Endothelial cell of umbilical vein (primary cell): Measurements from ENCODE around the gene MPZL2. TPM values are rescaled to one million over a fixed set of nuclear protein-coding genes. Genes with fewer than 3 reads are reported as not detected.

ENCODE experiments used
- Bru-seq: library from RNA; stranded (reverse); fragments of 400-500 nt; gene quantifications from one replicate; lab custom pipeline; 2021; lab: Mats Ljungman, UMichigan
- BruChase-seq, 2 experiments: library from RNA; stranded (reverse); fragments of 400-500 nt; gene quantifications; one replicate each; lab custom pipeline; 2021; lab: Mats Ljungman, UMichigan
- BruUV-seq: library from RNA; stranded (reverse); fragments of 400-500 nt; replicated peaks from 2 replicates; lab custom pipeline; 2021; lab: Mats Ljungman, UMichigan
- CTCF ChIA-PET: fragments of 300-600, 350-600 bp; sonication (Branson Sonifier 250); formaldehyde crosslinking; loops from one replicate; lab custom pipeline; 2021; ENCODE audit warnings: antibody characterized with exemption, inconsistent platforms; lab: Charles Lee
- POLR2A ChIA-PET: fragments of 300-600, 350-600 bp; sonication (Branson Sonifier 250); formaldehyde crosslinking; loops from one replicate; lab custom pipeline; 2021; ENCODE audit warnings: antibody characterized with exemption, inconsistent platforms; lab: Charles Lee
- DNase-seq: peaks from one replicate; pipeline ENCODE4 v3.0.0-alpha.2; 2011; ENCODE audit warnings: low read depth, low spot score
- FAIRE-seq: peaks from 2 replicates; lab custom pipeline; 2011; peaks lifted over from hg19 to GRCh38; lab: Jason Lieb, UNC
- H2AFZ ChIP-seq: 2 replicates; pipeline ENCODE4 v1.6.0; 2012; ENCODE audit warnings: low read depth, low read length, control low read depth, inconsistent platforms
- H3K27ac ChIP-seq: 2 replicates; pipeline ENCODE4 v1.5.1; 2011; ENCODE audit warnings: low read depth, mild to moderate bottlenecking, control low read depth, low read length, moderate library complexity; ENCODE audit not compliant: insufficient read depth
- H3K27me3 ChIP-seq, 2 experiments: 2 replicates each; pipeline versions ENCODE4 v1.6.0 to v1.6.1; 2011; ENCODE audit warnings: low read length in 2 of 2, mixed read lengths in 1 of 2; ENCODE audit not compliant: control insufficient read depth in 2 of 2, insufficient read depth in 2 of 2
- H3K36me3 ChIP-seq, 2 experiments: 2 replicates in 1 of 2; 3 replicates in 1 of 2; pipeline ENCODE4 v1.5.1; 2011; ENCODE audit warnings: low read length in 2 of 2, mild to moderate bottlenecking in 1 of 2, moderate library complexity in 1 of 2; ENCODE audit not compliant: control insufficient read depth in 2 of 2, insufficient read depth in 2 of 2; ENCODE audit errors: extremely low read depth in 1 of 2
- H3K4me1 ChIP-seq: 3 replicates; pipeline ENCODE4 v1.5.1; 2011; ENCODE audit warnings: mild to moderate bottlenecking, low read length; ENCODE audit not compliant: control insufficient read depth, insufficient read depth; ENCODE audit errors: extremely low read depth
- H3K4me2 ChIP-seq: 2 replicates; pipeline ENCODE4 v1.6.1; 2011; ENCODE audit warnings: low read length, control low read depth, mixed read lengths; ENCODE audit not compliant: insufficient read depth
- H3K4me3 ChIP-seq, 3 experiments: fragments of 200-600 bp in 1 of 3; sonication (generic), shearing (Covaris generic) in 1 of 3; replicated peaks in 1 of 3; 2 replicates each; pipeline ENCODE4 v1.5.1; 2011 to 2016; ENCODE audit warnings: control low read depth in 3 of 3, low read length in 3 of 3, mild to moderate bottlenecking in 2 of 3, inconsistent platforms in 1 of 3, low read depth in 1 of 3, moderate library complexity in 1 of 3; ENCODE audit not compliant: insufficient read depth in 1 of 3
- H3K79me2 ChIP-seq: 2 replicates; pipeline ENCODE4 v1.6.0; 2012; ENCODE audit warnings: low read length, inconsistent platforms; ENCODE audit not compliant: control insufficient read depth, insufficient read depth
- H3K9ac ChIP-seq: replicated peaks from 2 replicates; pipeline ENCODE3; 2011; ENCODE audit warnings: low read length, control low read depth; ENCODE audit not compliant: insufficient read depth; ENCODE audit errors: extremely low read depth
- H3K9me1 ChIP-seq: replicated peaks from 3 replicates; pipeline ENCODE4 v1.6.0; 2011; ENCODE audit warnings: mild to moderate bottlenecking, low read length; ENCODE audit not compliant: control insufficient read depth, insufficient read depth; ENCODE audit errors: extremely low read depth
- H3K9me3 ChIP-seq: replicated peaks from 2 replicates; pipeline ENCODE4 v1.5.1; 2012; ENCODE audit warnings: low read length, inconsistent platforms; ENCODE audit not compliant: control insufficient read depth, insufficient read depth
- H4K20me1 ChIP-seq: replicated peaks from 2 replicates; pipeline ENCODE3; 2011; ENCODE audit warnings: mild to moderate bottlenecking, low read length; ENCODE audit not compliant: control insufficient read depth, insufficient read depth; ENCODE audit errors: extremely low read depth
- CTCF ChIP-seq, 2 donors: IDR thresholded peaks; 1 replicate in 1 of 2; 2 replicates in 1 of 2; pipeline ENCODE4 v1.5.1; 2011; ENCODE audit warnings: low read length in 2 of 2, mild to moderate bottlenecking in 2 of 2, moderate library complexity in 2 of 2, control low read depth in 1 of 2, inconsistent platforms in 1 of 2, low read depth in 1 of 2; ENCODE audit not compliant: insufficient read depth in 1 of 2; ENCODE audit errors: extremely low read depth in 1 of 2
- EZH2 ChIP-seq: IDR thresholded peaks from 2 replicates; pipeline ENCODE4 v1.6.1; 2012; ENCODE audit warnings: borderline replicate concordance, low read depth, mild to moderate bottlenecking, moderate library complexity, low read length, inconsistent platforms; ENCODE audit not compliant: severe bottlenecking
- FOS ChIP-seq: IDR thresholded peaks from 2 replicates; pipeline ENCODE4 v1.6.1; 2011; ENCODE audit warnings: mild to moderate bottlenecking, low read length, moderate library complexity, borderline replicate concordance; ENCODE audit not compliant: insufficient read depth
- GATA2 ChIP-seq: IDR thresholded peaks from 2 replicates; pipeline ENCODE4 v1.7.0; 2011; ENCODE audit warnings: low read depth, mild to moderate bottlenecking, moderate library complexity, mixed read lengths, low read length; ENCODE audit not compliant: insufficient read length, insufficient read depth
- JUN ChIP-seq: IDR thresholded peaks from 2 replicates; pipeline ENCODE4 v1.6.1; 2011; ENCODE audit warnings: borderline replicate concordance, low read depth; ENCODE audit not compliant: insufficient read length, insufficient read depth
- MYC ChIP-seq: IDR thresholded peaks from one replicate; pipeline ENCODE4 v1.6.1; 2011; ENCODE audit warnings: mild to moderate bottlenecking, low read depth, low read length
- POLR2A ChIP-seq: IDR thresholded peaks from 2 replicates; pipeline ENCODE4 v1.6.1; 2012; ENCODE audit warnings: low read depth, mild to moderate bottlenecking, control low read depth, low read length
- POLR2AphosphoS5 ChIP-seq: IDR thresholded peaks from 2 replicates; pipeline ENCODE4 v1.6.1; 2012; ENCODE audit warnings: low read depth, mild to moderate bottlenecking, control low read depth, low read length, moderate library complexity; ENCODE audit not compliant: insufficient read depth
- dilution Hi-C: fragments of 300-500 bp; cut with MboI; formaldehyde crosslinking; loops from one replicate; pipeline ENCODE4 v1.15.0; 2019; ENCODE audit warnings: low sequenced_read_pairs; ENCODE audit not compliant: extremely low pct_ligation_motif_present
- intact Hi-C: fragments of 100-400 bp; cut with micrococcal nuclease; formaldehyde crosslinking; loops from one replicate; pipeline ENCODE4 v1.10.0; 2022
- long read RNA-seq: library from polyadenylated mRNA; stranded (forward); transcript quantifications from one replicate; pipeline ENCODE4 v2.0.0, GENCODE V29; 2021
- polyA minus RNA-seq, 3 experiments: library from RNA; depleted of rRNA, polyadenylated mRNA; stranded (reverse); fragments of >200 nt; gene quantifications; 1 replicate in 1 of 3; 2 replicates in 2 of 3; pipeline ENCODE4 v1.2.3, GENCODE V29; 2011
- polyA plus RNA-seq, 4 experiments: library from polyadenylated mRNA; depleted of rRNA in 3 of 4; stranded (reverse) in 3 of 4; unstranded in 1 of 4; fragments of >200 nt; gene quantifications; 2 replicates each; pipeline versions ENCODE4 v1.2.1 to v1.2.3, GENCODE V29; 2011 to 2012; ENCODE audit warnings: missing spikeins in 1 of 4
- total RNA-seq: library from RNA; stranded (reverse); gene quantifications from 2 replicates; pipeline ENCODE4 v1.2.3, GENCODE V29; 2021

The MPZL2 gene
- 37.1 and 49.5 TPM in 2 replicates for total RNA-seq
- polyA plus RNA-seq = 16.5 and 21.0 TPM in 2 replicates
- polyA plus RNA-seq (2011; cell fraction: cytosol; rRNA removed) = 18.9 and 19.6 TPM in 2 replicates
- 36.2 and 38.7 TPM in 2 replicates for polyA plus RNA-seq (2011; cell fraction: nucleus; rRNA removed)
- polyA plus RNA-seq (2012) = 36.1 and 42.0 TPM in 2 replicates
- polyA minus RNA-seq = 25.2 and 32.8 TPM in 2 replicates
- 20.5 TPM for polyA minus RNA-seq (2011; cell fraction: cytosol; rRNA and poly(A)+ RNA removed)
- 15.4 and 18.5 TPM in 2 replicates for polyA minus RNA-seq (2011; cell fraction: nucleus; rRNA and poly(A)+ RNA removed)
- percentile 77 among the genes with signal in this experiment for Bru-seq, nascent RNA
- BruChase-seq, experiment 1, labeled RNA remaining after a 6-hour chase = percentile 83 among the genes with signal in this experiment
- BruChase-seq, experiment 2, labeled RNA remaining after a 2-hour chase = percentile 69 among the genes with signal in this experiment
- long read RNA-seq, transcript MPZL2-201 (6 exons, 2,620 nt) = major isoform, 78 of 103 reads
- long read RNA-seq, transcript MPZL2-202 (5 exons, 1,370 nt) = minor isoform, 10 of 103 reads
- long read RNA-seq, partial matches to known transcripts = 1 of 103 reads
- long read RNA-seq, other reads (novel, unspliced or antisense) = 12 of 103 reads

- Histone ChIP-seq H3K9me1 (no peaks in the 10 kb centered on the region), H3K9me3 (no peaks in the 10 kb centered on the region), H3K27me3 (no peaks in the 10 kb centered on the region), H3K36me3 (peaks cover 0 to 2% of the 10 kb centered on the region in 2 experiments), H4K20me1 (no peaks in the 10 kb centered on the region), H3K4me1 (peaks cover 51% of the 10 kb centered on the region), H3K27ac (peak within 1 kb of the TSS; percentile 4), H3K4me3 (peak within 1 kb of the TSS; percentile 13 to 69 (median 44)), H3K9ac (peak within 1 kb of the TSS; percentile 58), H2AFZ (peak within 1 kb of the TSS; percentile 90), H3K79me2 (no peaks in the 10 kb centered on the region), H3K4me2 (peak within 1 kb of the TSS; percentile 94)
- dilution Hi-C loops (no loop called here), intact Hi-C loops (loop anchor here (1.0 to 2.0 kb wide), 5 partner anchors 11 to 57 kb away; partner anchors contain the start of gene MPZL3)
- POLR2A ChIA-PET = interaction anchor here (0.6 to 2.9 kb wide), 2 partner anchors 11 to 65 kb away, joined by 3 to 12 read pairs; no protein-coding TSS in a partner anchor
- CTCF ChIA-PET = interaction anchor here (0.8 to 8.6 kb wide), 14 partner anchors 13 to 92 kb away, joined by 3 to 104 read pairs (median 5); no protein-coding TSS in a partner anchor
- FAIRE-seq (peak; percentile 64), DNase-seq (peak; percentile 57)
- BruUV-seq = TSS peak; percentile 70
- TF ChIP-seq POLR2AphosphoS5 = no peak
- TF ChIP-seq FOS = no peak
- TF ChIP-seq GATA2 = no peak
- TF ChIP-seq CTCF (IDR thresholded peaks at IDR 0.05; ENCODE audit: extremely low read depth in 1 of 2, insufficient read depth in 1 of 2, low read depth in 1 of 2, low read length in 2 of 2) = no peak
- no peak for TF ChIP-seq EZH2
- peak; percentile 68 for TF ChIP-seq POLR2A
- no peak for TF ChIP-seq JUN
- TF ChIP-seq MYC = no peak
These were observed at the start of gene MPZL2 for GRCh38 chr11:118263695-118264568. MPZL2 (minus strand) TSS chr11:118264297; CDS start chr11:118264153, 144 bp downstream.
